GM21515 (cell line): ENCODE measurements around the gene WLS.

ENCODE experiments used
- ATAC-seq: cut with Tn5 transposase; IDR thresholded peaks from one replicate; pipeline ENCODE4 v1.9.1; 2021; ENCODE audit not compliant: unreplicated experiment

Gene WLS

DNA sequence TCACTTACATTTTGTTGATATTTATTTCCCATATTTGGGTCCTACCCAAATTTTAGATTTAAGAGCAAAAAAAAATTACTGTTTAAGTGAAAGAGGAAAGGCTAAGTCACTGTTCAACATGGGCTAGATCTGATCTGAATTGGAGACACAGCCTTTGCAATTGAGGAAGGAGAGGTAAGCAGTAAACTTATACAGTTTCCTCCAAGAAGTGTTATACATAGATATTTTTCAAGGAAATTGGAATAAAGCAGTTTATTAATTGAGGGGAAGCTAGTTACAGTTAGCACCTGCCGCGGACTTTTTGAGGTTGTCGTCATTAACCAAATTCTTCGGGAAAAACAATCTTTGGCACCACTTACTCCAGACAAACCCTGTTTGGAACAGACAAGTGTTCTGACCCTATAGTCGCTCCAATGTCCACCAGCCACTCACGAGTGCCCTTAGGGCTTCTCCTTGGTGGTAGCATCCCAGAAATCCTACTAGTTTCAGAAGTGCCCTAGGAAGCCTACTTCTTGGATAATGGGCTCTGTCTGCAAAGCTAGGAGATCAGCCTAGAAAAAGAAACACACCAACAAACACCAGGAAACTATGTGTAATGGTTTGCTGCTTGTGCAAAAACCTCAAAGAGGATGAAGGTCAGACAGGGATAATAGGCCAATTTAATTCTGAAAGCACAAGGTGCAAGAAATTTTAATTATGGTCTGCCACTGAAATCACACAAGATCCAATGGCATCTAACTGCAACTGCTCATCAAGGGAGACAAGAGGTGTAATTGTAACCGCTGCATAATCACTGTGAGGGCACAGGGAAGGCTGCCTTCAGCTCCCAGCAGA, 2.5 kb downstream of the WLS start:
- no peak for ATAC-seq

DNA sequence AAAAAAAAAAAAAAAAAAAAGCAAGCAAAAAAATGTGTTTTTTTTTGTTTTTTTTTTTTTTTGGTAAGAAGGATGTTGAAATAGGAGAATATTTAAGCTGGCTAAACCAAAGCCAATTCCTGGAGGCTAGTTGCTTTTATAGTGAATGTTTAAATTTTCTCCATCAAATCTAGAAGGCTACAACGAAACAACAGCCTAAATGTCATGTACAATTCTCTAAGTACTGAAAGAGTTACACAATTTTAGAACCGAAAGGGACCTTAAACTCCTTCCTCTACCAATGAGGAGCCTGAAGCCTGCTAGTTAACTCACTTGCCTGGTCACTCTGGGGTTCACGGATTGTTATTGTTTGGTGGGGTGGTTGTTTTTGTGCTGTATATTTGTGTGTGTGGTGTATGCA, 3.5 kb downstream of the WLS start:
- no peak for ATAC-seq

DNA sequence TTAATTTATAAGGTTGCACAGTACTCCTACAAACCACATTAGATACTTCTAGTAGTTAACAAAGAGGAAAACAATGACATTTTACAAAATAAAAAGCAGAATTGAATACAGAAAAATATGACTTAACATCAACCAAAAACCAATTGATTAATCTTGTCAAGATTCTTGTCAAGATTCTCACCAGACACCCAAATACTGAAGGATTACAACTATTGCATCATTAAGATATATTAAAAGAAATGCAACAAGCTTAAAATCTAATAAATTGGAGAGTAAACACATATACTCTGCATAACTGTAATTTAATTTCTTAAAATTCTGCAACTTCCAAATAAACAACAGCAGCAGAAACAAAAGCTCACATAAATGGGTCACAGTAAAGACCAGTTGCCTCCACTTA, 4.7 kb downstream of the WLS start:
- no peak for ATAC-seq

DNA sequence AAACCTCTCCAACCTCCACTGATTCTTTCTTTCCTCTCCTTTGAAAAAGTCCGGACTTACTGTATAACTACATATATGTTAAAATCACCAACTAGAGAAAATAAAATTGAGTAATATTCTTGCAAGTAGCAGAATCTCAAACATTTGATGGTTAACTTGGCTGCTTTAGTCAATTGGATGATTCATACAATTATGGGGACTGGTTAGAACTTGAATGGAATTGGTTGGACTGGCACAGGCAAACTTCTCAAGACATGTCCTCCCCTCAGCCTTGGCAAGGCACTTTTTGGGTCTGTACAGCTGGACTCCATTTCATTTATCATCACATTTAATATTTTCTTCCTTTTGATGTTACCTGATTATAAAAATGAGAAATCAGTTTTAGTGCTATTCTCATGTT, 6.5 kb downstream of the WLS start:
- no peak for ATAC-seq

DNA sequence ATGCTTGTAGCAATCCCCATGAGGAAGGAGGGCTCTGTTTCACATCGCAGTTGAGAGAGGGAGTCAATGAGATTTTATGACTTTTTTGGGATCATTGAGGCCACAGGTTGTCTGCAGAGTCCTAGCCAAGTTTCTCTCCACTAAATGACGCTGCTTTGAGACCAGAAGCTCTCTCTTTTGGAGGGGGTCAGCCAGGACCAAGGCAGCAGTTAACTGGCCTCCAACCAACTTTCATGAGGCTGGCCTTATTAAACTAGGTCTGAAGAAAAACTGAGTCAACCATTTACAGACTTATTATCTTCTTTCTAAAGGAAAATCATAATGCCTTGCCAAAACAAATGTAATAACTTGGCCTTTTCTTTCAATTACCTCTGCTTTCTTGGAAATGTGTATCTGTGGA, 8.6 kb downstream of the WLS start:
- ATAC-seq = no peak

DNA sequence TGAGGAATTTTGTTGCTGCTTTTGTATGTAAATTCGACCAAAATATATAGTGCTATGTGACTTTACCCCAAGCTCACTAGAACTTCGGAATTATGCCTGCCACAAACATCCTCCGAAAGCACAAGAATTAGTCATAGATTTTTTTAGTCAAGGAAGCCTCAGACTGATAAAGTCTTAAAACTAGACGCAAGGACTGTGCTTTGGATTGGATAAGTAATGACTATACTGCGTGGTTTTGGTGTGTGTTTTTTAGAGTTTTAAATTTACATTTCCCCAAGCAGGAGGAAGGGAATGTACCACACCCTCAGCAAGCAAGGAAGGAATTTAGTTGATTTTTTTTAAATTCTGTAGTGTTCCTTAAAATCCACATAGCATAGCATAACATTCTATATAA, 10.3 kb downstream of the WLS start:
- no peak for ATAC-seq

DNA sequence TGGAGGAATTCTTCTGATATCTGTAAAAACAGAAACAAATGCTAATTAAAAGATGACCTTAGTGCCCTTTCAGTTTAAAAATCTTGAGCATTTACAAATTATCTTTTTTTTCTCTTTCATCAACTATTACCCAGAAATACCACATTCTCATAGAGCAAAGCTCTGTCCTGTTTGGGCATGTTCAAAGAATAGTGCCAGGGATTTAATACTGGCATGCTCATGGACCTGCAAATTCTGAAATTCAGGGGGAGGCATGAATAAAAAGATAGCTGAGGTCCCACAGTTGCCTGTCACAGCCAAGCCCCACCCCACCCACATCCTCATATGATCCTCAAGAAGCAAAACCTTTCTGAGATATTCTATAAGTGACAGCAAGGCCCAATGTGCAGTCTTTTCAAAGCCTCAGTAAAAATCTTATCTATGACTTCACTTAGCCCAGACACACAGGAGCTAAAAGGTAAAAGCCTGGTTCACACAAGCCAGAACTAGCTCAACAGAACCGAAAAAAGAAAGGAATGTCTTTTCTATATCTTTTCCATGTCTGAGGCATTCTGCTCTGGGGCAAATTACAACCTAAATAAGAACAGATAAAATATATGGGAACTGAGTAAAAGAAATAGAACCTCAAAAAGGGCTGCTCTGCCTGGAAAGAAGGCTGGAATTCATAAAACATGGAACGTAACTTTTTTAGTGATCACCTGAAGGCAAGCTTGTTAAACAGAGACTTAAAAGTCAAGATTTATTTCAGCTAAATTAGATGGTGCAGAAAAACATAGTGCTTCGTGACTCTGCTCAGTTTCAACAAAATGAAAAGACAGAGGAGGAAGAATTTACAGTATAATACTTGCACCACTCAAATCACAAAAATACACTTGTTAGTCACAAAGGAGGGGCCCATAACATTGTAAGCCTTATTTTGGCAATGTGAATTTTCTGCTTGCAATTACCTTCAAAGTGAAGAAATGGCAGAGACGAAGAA, 11.0 kb downstream of the WLS start:
- no peak for ATAC-seq

DNA sequence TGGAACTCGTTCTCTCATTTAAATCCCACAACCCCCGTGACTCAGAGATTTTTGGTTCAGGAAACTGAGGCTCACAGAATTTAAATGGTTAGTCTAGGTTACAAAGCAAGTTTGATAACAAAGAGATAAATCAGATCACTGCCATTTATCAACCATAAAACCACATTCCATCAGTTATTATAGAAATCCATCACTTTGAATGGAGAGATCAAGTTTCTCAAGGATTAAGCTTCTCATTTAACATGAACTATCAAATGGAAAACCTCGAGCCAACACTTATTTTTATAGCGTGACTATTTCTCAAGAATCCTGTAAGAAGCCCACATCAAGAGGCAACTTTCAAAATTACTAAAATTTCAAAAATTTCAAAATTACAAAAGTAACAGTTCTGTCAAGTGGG, 11.9 kb downstream of the WLS start:
- no peak for ATAC-seq

DNA sequence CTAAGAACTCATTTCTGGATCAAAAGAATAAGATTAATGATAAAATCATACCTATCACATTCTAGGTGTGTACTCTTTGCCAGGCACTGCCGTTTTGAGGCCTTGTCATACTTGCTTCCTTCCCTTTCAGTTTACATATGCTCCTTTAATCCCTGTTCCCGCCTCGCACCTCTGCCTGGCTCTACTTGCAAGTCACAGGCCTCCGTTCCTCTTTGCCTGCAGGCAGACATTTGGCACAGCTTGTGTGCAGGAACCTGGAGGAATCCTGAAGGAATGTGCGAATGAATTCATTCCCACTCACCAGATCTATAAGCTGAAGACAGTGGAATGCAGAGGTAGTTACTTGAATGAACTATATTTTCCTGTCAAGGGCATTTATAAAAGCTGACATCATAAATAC, 13.8 kb downstream of the WLS start:
- ATAC-seq = no peak

DNA sequence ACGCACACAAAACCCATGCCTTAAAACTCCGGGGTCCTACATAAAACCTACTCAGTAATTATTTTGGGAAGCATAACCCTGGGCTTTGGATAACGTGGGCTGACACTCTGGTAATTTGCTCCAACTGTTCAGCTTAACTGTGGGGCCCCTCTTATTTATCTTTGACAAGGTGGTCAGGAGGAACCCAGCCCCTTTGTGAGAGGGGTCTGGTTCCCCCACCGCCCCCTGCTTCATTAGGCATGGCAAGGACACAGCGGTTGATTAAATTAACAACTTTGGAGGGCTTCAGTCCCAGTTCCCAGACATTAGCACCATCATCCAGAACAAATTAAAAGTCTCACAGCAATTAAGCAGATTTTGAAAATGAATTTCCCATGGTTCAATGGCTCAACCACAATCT, 14.7 kb downstream of the WLS start:
- ATAC-seq = no peak

DNA sequence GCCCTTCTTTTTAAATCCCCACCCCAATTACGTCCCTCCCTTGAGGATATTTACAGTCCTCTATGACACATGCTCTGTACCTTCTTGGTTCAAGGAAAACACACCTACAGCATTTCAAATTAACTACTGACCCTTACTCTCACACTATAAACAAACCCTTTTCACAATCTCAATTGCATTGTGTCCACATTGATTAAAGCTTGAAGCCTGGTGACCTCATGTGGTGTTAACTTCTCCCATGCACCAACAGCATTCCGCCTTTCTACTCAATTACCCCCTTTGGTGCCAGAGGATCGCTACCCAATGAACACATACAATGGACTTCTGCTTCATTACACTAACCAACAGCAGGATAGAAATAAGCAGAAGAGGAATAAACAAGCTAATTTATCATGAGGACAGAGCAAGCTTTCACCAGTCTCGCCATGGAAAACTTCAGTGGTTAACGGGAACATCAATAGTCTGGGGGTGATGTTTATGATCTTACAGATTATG, 15.2 kb downstream of the WLS start:
- no peak for ATAC-seq

DNA sequence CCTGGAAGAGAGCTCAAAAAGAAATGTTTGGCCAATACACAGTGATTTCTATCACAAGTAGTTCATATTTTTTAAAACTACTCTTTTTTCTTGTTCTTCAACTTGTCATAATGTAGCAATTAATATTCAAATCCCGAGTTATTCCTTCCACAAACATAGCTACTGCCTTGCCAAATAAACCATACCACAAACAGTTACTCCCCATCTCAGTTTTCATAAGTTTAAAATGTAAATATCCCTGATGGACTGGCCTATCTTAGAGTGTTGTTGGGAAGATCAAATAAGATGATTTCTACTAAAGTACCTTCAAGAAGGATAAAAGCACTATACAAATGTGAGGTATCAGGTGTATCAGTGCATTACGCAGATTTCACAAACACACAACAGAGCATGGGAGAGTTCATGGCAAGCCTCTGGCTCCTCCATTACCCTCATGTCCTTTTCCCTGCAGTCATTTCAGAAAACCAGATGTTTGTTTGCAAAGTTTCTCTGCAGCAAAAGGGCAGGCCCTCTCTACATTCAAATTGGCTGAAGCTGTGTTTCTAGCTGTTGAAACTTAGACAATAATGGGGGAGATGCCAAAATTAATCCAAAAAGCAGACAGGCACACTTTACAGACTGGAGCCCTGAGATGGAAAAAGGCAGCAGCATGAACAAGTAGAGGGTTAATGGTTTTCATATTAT, 16.1 kb downstream of the WLS start:
- no peak for ATAC-seq

DNA sequence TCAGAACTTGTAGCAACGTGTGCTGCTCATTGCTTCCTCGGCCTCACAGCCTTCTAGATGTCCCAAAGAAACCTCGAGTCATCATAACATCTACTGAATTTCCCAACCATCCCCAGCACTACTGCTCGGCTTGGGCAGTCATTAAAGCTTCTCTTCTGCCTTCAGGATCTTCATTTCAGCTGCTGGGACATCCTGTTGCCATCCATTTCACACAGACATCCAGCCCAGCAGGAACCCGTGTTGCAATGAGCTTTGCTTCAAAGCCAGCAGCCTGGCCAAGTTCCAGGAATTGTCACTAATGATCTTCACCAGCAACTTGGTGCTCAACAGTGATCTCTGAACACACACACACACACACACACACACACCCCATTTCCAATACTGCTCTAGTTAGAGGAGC, 18.5 kb downstream of the WLS start:
- ATAC-seq = no peak

DNA sequence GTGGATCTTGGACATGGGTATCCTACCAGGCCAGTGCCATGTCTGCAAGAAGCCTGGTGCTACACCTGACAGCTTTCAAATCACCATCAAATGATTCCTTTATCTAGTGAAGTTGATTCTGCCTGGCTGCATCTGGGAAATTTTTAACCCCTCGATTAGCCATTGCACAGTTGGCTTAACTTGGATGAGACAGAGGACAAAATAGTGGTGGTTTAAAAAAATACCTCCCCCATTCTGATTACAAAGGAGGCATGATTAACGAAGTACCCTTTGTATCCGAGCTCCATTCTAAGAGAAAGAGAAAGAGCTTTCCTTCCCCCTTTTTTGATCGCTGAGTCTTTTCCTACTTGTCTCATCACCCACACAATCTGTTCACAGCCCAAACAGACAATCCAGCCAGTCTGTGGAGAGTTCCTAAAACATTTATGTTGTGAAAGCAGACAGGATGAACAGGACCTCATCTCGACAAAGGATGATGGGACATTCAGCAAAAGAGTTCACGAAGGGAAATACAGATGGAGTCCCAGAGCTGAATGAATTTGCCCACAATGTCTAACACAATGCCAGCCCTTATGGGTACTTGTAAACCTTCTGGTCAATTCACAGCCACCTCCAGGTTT, 20.5 kb downstream of the WLS start:
- ATAC-seq = no peak

DNA sequence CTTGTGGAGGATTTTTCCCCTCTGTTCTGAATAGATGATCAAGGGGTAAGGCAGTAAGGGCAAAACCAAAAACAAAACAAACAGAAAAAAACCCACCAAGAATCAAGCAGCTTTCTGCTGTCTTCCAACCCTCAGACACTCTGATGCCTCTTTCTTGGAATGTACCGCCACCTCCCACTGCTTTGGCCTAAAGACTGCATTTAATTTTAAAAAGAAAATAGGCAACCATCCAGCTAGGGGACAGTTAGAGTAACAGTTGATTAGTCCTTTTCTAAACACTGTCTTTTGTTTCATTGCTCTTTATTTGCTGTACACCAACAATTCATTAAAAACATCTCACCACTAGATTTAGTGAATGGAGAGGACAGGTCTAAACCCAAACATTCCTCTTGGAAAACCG, 21.5 kb downstream of the WLS start:
- ATAC-seq = no peak

DNA sequence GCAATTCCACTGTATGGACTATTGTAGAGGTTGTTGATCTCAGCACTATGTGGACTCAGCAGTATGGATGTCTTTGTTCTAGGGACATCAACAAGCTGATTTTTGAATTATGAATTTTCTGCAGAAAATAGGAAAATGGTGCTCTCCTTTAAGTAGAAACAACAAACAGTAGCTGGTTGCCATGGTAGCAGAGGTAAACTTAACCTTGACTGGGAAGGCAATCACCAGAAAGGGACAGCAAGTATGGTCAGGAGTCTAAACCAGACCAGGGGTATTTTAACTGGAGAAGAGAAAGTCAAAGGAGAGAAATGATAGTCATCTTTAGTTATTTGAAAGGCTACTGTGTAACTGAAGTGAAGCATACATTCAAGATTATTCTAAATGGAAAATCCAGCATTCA, 22.3 kb downstream of the WLS start:
- no peak for ATAC-seq

DNA sequence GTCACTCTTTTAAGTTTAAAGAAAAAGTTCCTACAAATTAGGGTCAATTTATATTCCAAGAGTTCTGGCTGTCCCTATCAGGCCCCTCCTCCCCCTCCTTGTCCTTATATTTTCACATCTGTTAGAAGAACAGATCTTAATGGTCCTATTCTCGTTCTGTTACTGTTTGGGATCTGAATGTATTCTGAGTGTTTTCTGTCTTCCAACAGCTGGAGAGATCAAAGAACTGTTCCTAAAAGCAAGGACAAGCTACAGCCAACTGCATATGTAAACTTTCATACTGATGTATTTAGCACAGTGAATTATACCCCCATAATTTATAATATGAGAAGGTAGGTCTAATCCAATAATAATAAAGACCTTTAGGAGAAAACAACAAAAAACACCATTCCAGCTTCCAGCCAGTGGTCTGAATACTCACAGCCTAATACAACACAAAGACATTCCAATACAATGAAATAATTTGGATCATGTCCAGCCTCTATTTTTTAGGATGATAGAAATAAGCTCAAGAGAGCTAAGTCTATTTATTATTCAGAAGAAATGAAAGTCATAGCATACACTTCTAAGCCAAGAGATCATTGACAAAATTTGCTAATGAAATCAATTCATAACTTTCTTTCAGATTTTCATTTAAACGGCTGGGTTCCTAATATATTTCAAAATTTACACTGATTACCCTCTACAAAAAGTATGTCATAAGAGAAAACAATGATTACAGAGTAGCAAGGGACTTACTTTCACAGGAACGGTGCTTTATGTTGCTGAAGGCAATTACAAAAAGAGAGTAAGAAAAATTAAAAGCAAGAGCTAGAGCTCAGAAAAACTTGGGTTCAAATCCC, 25.3 kb downstream of the WLS start:
- ATAC-seq = no peak

DNA sequence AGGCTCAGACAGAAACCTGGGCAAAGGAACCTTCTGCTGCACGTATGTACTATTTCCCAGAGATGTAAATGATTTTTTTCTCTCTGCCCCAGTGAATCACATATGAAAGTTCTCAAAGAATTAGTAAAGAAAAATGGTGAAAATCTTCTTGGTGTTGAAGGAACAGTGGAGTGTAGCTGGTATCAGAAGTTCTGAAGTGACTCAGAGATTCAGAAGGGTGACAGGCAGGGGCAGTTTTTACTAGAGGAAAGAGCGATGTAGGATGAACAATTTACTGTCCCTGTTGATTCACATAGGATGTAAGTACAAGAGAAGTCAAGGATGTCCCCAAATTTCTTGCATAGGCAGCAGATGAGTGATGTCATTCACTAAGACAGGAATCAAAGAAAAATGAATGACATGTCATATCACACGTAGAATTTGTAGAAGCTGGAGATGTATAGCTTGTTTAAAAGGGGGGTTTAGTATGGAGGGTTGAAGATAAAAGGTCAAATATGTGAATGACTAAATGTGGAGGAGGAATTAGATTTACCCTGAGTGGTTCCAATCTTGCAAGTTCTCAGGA, 26.4 kb downstream of the WLS start:
- no peak for ATAC-seq

DNA sequence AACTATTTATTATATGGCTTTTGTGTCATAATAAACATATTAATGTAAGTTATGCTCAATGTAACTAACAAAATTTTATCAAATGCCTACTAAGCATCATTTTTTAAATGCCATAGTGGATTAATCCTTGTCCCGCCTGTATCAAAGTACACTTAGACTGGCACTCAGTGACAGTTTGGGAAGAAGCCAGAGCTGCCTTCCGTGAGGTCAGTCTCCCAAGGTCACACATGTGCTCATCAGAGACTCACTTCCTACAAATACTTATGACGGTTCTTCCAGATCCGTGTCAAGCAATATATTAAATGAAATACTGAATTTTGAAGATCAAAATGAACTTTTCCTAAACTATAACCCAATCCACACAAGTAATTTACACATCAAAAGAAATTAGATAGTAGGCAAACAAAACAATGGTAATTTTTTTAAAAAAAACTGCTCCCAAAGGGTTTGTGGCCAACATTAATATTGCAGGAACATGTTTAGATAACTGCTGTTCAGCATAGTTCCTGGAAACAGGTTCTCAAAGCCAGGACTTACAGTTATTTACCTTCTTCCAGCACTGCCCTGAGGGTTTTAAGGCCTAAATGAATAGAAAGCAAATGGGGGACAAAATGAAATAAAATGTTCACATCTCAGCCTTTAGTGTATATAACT, 27.2 kb downstream of the WLS start:
- ATAC-seq = no peak
